Natural killer cell (primary cell): ENCODE results near the gene MGAT2. TPM values are rescaled to one million over a fixed set of nuclear protein-coding genes. Genes with fewer than 3 reads are reported as not detected.
"Not testable (repeated sequence)": the region's sequence is repeated elsewhere in the genome, so short reads cannot be mapped to it uniquely, and the experiment has no call there.

Source experiments
- ATAC-seq, 3 donors: fragments of 150-1000 bp in 2 of 3; fragments of 200-7000 bp in 1 of 3; cut with Tn5 transposase; 1 replicate in 1 of 3; 2 replicates in 2 of 3; pipeline ENCODE4 v1.10.0; 2021; ENCODE audit warnings: mild to moderate bottlenecking in 2 of 3, moderate library complexity in 2 of 3
- DNase-seq, 2 donors: peaks; one replicate each; pipeline versions ENCODE4 v3.0.0 to v3.0.0-alpha.2; 2013 to 2021; ENCODE audit warnings: mixed read lengths in 1 of 2
- H3K27ac ChIP-seq: one replicate; pipeline ENCODE4 v1.5.1; 2013; ENCODE audit warnings: mild to moderate bottlenecking, low read length
- H3K27me3 ChIP-seq: one replicate; pipeline ENCODE4 v1.6.1; 2013; ENCODE audit warnings: low read length; ENCODE audit not compliant: control insufficient read depth, insufficient read depth
- H3K36me3 ChIP-seq: one replicate; pipeline ENCODE4 v1.6.1; 2013; ENCODE audit warnings: low read length; ENCODE audit not compliant: control insufficient read depth, insufficient read depth
- H3K4me1 ChIP-seq: one replicate; pipeline ENCODE4 v1.6.1; 2013; ENCODE audit warnings: low read length; ENCODE audit not compliant: control insufficient read depth, insufficient read depth
- H3K4me3 ChIP-seq: one replicate; pipeline ENCODE4 v1.5.1; 2013; ENCODE audit warnings: low read length
- H3K9me3 ChIP-seq: one replicate; pipeline ENCODE4 v1.6.1; 2013; ENCODE audit warnings: low read length; ENCODE audit not compliant: control insufficient read depth, insufficient read depth
- H3K27ac Mint-ChIP-seq, 2 donors: one replicate each; pipeline ENCODE4 v1.8.0; 2022; ENCODE audit warnings: mild to moderate bottlenecking in 2 of 2, mixed read lengths in 2 of 2, moderate library complexity in 1 of 2
- H3K27me3 Mint-ChIP-seq, 2 donors: one replicate each; pipeline ENCODE4 v1.8.0; 2022; ENCODE audit warnings: low read depth in 2 of 2, mixed read lengths in 2 of 2
- H3K36me3 Mint-ChIP-seq: one replicate; pipeline ENCODE4 v1.8.0; 2022; ENCODE audit warnings: mixed read lengths
- H3K4me1 Mint-ChIP-seq, 2 donors: one replicate each; pipeline ENCODE4 v1.8.0; 2022; ENCODE audit warnings: mixed read lengths in 2 of 2
- H3K4me3 Mint-ChIP-seq: one replicate; pipeline ENCODE4 v1.8.0; 2022; ENCODE audit warnings: mild to moderate bottlenecking, moderate library complexity, mixed read lengths
- H3K9me3 Mint-ChIP-seq, 2 donors: one replicate each; pipeline ENCODE4 v1.8.0; 2022; ENCODE audit warnings: mixed read lengths in 2 of 2
- WGBS: methylation state at CpG from one replicate; pipeline ENCODE4 v1.1.7; 2013; ENCODE audit warnings: missing lambda C conversion rate; ENCODE audit not compliant: insufficient coverage; 5-methylcytosine and 5-hydroxymethylcytosine counted together
- intact Hi-C: fragments of 100-400 bp; cut with micrococcal nuclease; formaldehyde crosslinking; loops from one replicate; pipeline ENCODE4 v1.14.2; 2022
- total RNA-seq, 4 donors: library from RNA; stranded (reverse); fragments of 120-200 nt in 1 of 4; gene quantifications; one replicate each; pipeline versions ENCODE4 v1.2.3 to v1.2.4, GENCODE V29; 2013 to 2022
- TF ChIP-seq, protein P1 (sequence below): fragments of 200-600 bp; IDR thresholded peaks from one replicate; pipeline ENCODE4 v1.8.0; 2022; ENCODE audit warnings: antibody characterized with exemption

The MGAT2 gene
- total RNA-seq, 3 donors from 2014 or later (not counting 1 experiment from before 2014, with no cell fraction given): 29.9 to 34.8 (median 33.8) TPM

DNA sequence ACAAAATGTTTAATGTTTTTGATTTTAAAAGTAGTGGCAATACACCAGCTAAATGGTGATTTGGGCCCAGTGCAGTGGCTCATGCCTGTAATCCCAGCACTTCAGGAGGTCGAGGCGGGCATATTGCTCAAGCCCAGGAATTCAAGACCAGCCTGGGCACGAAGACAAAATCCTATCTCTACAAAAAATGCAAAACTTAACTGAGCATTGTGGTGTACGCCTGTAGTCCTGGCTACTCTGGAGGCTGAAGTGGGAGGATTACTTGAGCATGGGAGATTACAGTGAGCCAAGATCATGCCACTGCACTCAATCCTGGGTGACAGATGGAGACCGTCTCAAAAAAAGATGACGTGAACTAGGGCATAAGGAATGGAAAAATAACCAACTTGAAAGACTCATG lies 4.8 kb upstream of the MGAT2 start:
- peaks cover 13% of the 10 kb centered on the region for H3K4me1 ChIP-seq
- Mint-ChIP-seq H3K9me3 (no peaks in the 10 kb centered on the region), H3K4me1 (peaks cover 17 to 24% of the 10 kb centered on the region in 2 donors), H3K4me3 (no peak overlapping the region), H3K36me3 (peaks cover 12% of the 10 kb centered on the region), H3K27me3 (no peaks in the 10 kb centered on the region), H3K27ac (peak overlapping the region in 1 of 2 donors; percentile 31)
- H3K36me3 ChIP-seq: peaks cover 16% of the 10 kb centered on the region
- no peak for DNase-seq
- intact Hi-C loops: no loop called here
- TF ChIP-seq, protein P1, sequence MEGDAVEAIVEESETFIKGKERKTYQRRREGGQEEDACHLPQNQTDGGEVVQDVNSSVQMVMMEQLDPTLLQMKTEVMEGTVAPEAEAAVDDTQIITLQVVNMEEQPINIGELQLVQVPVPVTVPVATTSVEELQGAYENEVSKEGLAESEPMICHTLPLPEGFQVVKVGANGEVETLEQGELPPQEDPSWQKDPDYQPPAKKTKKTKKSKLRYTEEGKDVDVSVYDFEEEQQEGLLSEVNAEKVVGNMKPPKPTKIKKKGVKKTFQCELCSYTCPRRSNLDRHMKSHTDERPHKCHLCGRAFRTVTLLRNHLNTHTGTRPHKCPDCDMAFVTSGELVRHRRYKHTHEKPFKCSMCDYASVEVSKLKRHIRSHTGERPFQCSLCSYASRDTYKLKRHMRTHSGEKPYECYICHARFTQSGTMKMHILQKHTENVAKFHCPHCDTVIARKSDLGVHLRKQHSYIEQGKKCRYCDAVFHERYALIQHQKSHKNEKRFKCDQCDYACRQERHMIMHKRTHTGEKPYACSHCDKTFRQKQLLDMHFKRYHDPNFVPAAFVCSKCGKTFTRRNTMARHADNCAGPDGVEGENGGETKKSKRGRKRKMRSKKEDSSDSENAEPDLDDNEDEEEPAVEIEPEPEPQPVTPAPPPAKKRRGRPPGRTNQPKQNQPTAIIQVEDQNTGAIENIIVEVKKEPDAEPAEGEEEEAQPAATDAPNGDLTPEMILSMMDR: no peak
- H3K9me3 ChIP-seq: no peaks in the 10 kb centered on the region
- 94% methylated on average over 6 of the region's 6 CpGs for WGBS
- no peak for ATAC-seq
- H3K27me3 ChIP-seq: no peaks in the 10 kb centered on the region
- no peak overlapping the region for H3K27ac ChIP-seq
- no peak overlapping the region for H3K4me3 ChIP-seq

DNA sequence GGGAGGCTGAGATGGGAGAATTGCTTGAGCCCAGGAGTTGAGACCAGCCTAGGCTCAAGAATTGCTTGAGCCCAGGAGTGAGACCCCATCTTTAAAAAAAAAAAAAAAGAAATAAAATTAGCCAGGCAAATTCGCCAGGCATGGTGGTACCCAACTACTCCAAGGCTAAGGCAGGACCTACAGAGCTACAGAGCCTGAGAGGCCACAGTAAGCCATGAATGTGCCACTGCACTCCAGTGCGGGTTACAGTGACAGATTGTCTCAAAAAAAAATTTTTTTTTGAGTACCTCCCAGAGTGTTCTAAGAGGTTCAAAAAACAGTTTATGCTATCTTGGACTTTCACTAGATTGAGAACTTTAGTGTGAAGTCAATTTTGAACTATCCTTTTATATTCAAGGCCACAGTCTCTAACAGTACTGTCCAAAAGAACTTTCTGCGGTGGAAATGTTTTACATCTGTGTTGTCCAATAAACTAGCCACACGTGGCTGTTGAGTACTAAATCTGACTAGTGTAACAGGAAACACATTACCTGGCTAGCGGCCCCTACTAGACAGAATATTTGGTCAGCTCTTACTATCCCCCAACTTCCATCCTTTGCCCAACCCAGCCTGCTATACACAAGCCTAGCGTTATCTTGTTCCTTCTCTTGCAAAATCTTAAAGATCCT lies 2.6 kb upstream of the MGAT2 start:
- WGBS: 86% methylated on average over 6 of the region's 6 CpGs
- Histone ChIP-seq H3K4me3 (no peak overlapping the region), H3K4me1 (peaks cover 23% of the 10 kb centered on the region), H3K36me3 (peaks cover 20% of the 10 kb centered on the region), H3K27ac (peak overlapping the region; percentile 6), H3K9me3 (no peaks in the 10 kb centered on the region), H3K27me3 (no peaks in the 10 kb centered on the region)
- intact Hi-C loops: no loop called here
- no peak for DNase-seq
- Mint-ChIP-seq H3K4me1 (peaks cover 35 to 43% of the 10 kb centered on the region in 2 donors), H3K36me3 (peaks cover 12% of the 10 kb centered on the region), H3K27me3 (no peaks in the 10 kb centered on the region), H3K9me3 (no peaks in the 10 kb centered on the region), H3K4me3 (peak overlapping the region; percentile 98), H3K27ac (peak overlapping the region; percentile 99)
- TF ChIP-seq, protein P1: no peak
- no peak for ATAC-seq

DNA sequence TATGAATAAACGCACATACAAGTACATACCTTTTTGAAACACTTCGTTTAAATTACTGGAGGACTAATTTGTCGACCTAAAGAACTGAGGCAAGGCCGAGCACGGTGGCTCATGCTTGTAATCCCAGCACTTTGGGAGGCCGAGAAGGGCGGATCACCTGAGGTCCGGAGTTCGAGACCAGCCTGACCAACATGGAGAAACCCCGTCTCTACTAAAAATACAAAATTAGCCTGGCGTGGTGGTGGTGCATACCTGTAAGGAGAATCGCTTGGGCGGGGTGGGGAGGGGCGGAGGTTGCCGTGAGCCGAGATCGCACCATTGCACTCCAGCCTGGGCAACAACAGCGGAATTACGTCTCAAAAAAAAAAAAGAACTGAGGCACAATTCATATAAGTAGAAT lies 1.3 kb upstream of the MGAT2 start:
- H3K9me3 Mint-ChIP-seq, intact Hi-C loops, DNase-seq, H3K9me3 ChIP-seq, ATAC-seq, H3K27me3 ChIP-seq, H3K27me3 Mint-ChIP-seq: not testable (repeated sequence)
- peak overlapping the region; percentile 99 for H3K27ac Mint-ChIP-seq
- WGBS: 76% methylated on average over 19 of the region's 19 CpGs
- peak overlapping the region; percentile 95 for H3K27ac ChIP-seq
- H3K4me1 Mint-ChIP-seq: peaks cover 39 to 55% of the 10 kb centered on the region in 2 donors
- H3K4me1 ChIP-seq: peaks cover 29% of the 10 kb centered on the region
- peak overlapping the region; percentile 83 for H3K4me3 ChIP-seq
- H3K36me3 Mint-ChIP-seq: peaks cover 12% of the 10 kb centered on the region
- peak overlapping the region; percentile 98 for H3K4me3 Mint-ChIP-seq
- H3K36me3 ChIP-seq: peaks cover 20% of the 10 kb centered on the region

DNA sequence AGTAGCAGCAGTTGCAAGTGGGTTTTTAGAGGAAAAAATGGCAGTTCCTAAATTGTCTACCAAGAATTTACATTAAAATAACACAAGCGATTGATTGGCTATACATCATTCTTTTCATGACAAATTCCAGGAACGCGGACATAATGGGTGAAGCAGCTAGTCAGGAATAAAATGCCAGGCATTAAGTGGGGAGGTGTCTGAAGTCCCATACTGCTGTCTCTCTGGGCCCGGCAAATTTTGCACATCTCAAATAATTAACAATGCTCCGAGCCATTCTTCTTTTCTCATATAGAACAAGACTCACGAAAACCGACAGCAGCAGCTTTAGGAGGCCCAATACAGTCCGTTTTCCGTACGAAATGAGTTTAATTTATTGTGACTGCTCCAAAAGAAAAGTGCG lies 869 bp upstream of the MGAT2 start:
- peaks cover 41 to 58% of the 10 kb centered on the region in 2 donors for H3K4me1 Mint-ChIP-seq

More for the DNA sequence above, 869 bp upstream of the MGAT2 start:
- Mint-ChIP-seq H3K27me3 (no peaks in the 10 kb centered on the region), H3K9me3 (no peaks in the 10 kb centered on the region), H3K36me3 (peaks cover 12% of the 10 kb centered on the region), H3K27ac (peak overlapping the region; percentile 99), H3K4me3 (peak overlapping the region; percentile 98)
- no peaks in the 10 kb centered on the region for H3K27me3 ChIP-seq
- 0% methylated on average over 10 of the region's 11 CpGs for WGBS
- peaks cover 29% of the 10 kb centered on the region for H3K4me1 ChIP-seq
- TF ChIP-seq, protein P1: no peak
- DNase-seq (no peak), ATAC-seq (no peak)
- intact Hi-C loops: loop anchor here (1.0 to 10.0 kb wide), 5 partner anchors 15 to 695 kb away; partner anchors contain the start of genes DMAC2L, KLHDC1, L2HGDH and LRR1
- H3K9me3 ChIP-seq: no peaks in the 10 kb centered on the region
- H3K27ac ChIP-seq: peak overlapping the region; percentile 95
- peak overlapping the region; percentile 83 for H3K4me3 ChIP-seq
- peaks cover 20% of the 10 kb centered on the region for H3K36me3 ChIP-seq
